HUDEP-2 (cell line): ENCODE data around the gene TAS2R14.

Experiments used
- DNase-seq, 76 experiments: peaks; one replicate each; lab custom pipeline; 2025; ENCODE audit not compliant: unreplicated experiment in 76 of 76; lab: John Stamatoyannopoulos, UW

The TAS2R14 gene

DNA sequence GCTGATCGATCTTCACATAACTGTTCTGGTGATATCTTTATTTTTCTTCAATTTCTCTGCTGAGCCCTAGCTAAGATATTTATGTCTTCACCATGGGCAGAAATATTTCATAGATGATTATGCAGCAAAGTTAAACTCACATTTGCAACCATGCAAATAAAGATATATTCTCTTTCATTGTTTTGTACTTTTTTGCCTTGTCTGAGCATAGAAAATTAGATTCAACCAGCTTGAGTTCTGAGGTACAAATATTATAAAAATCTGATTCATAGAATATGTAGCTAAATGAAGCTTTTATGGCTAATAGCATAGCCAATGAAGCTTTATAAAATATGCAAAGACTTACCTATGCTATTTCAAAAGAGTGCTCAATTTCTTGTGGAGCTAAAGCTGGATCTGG lies 29.6 kb downstream of the TAS2R14 start, which contains the start of gene TAS2R13:
Gene TAS2R13, minus strand, starts transcription at position 101 of the 400 bp plus-strand sequence. CDS start 264 bp downstream, outside the sequence.
- DNase-seq: no peak

DNA sequence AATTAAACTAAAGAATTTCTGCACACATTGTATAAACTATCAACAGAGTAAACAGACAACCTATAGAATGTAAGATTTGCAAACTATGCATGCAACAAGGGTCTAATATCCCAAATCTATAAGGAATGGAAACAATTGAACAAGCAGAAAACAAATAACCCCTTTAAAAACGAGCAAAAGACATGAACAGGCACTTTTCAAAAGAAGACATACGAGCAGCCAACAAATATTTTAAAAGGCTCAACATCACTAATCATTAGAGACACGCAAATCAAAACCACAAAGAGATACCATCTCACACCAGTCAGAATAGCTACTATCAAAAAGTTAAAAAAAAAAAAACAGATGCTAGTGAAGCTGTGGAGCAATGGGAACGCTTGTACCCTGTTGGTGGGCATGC lies 34.4 kb downstream of the TAS2R14 start:
- no peak for DNase-seq

DNA sequence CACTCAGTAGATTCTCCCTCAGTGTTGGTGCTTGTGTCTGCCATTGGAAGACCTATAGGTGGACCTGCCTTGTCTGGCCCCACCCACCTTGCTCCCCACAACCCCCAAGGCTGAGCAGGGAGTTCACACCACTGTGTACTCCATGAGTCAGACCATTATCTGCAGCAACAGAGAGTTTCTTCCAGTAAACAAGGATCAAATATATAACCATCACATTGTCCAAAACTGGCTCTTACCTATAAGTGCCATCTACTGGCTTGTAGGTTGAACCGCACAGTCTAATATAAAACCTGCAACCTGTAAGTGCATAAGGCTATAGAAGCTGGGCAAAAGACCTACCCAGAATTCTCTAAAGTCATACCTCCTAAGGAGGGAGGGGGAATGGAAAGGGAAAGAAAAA lies 37.6 kb downstream of the TAS2R14 start:
- no peak for DNase-seq

DNA sequence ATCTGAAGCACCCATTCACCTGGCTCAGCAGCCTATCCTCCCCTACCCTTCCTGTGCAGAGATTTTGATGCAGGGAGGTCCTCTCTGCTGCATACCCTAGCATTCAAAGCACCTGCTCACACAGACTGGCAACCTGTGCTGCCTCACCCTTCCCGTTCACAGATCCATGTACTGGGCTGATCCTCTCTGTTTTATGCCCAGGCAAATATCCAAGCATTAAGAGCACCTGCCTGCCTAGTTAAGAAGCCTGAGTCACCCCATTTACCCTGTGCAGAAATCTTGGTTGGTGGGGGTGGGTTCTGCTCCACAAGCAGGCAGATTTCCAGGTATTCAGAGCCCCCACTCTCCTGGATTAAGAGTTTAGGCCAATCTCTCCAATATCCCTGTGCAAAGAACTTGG lies 38.1 kb downstream of the TAS2R14 start:
- DNase-seq: no peak

DNA sequence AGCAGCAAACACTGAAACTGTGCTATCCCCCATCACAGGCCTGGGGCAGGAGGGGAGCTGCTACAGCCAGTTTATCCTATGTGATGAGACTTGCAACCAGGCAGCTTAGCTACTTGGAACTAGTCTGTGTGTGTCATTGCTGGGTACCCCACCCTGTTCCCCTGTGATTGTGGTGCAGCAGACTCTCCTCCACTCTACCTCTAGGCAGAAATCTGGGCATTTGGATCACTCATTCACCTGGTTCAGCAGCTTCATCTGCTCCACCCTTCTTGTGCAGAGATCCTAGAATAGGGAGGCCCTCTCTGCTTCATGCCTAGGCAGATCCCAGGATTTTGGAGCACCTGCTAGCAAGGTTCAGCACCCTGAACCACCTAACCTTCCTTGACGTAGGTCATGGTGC lies 38.5 kb downstream of the TAS2R14 start:
- DNase-seq: no peak

- no peak for DNase-seq
Observed at GRCh38 chr12:10896854-10897253, 42.2 kb downstream of the TAS2R14 start.

DNA sequence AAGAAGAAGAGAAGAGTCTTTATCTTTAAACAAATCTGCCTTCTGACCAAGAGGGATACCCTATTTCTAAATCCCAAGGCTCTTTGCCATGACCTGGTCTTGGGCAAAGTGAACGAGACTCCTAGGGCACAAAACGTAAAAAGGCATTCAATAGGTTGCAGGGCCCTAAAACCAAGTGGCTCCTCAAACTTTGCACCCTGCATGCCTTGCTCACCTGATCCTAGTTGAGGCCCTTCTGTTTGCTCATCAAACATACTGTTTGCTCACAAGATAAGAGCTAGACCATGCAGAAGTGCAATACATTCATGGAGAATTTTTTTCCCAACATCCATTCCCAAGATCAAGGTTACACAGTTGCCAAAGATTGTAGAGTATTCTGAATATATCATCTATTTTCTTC lies 47.1 kb downstream of the TAS2R14 start:
- DNase-seq: no peak

DNA sequence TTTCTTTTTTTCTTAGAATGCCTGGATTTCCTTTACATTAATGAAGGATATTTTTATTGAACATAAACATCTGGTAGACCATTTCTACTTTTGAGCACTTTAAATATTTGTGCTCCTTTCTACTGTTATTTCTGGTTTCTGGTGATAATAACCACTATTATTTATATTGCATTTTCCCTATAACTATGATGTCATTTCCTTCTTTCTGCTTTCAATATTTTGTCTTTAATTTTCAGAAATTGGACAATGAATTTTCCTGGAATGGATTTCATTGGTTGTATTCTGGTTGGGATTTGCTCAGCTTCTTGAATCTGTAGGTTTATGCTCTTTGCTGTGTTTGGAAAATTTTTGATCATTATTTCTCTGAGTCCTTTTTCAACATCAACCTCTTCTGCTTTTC lies 49.8 kb downstream of the TAS2R14 start:
- no peak for DNase-seq
